HUES6 (cell line): Measurements from ENCODE around the gene TPBGL.

ENCODE experiments used
- H3K27ac ChIP-seq: 2 replicates; pipeline ENCODE4 v1.7.0; 2013; ENCODE audit warnings: low read depth, mild to moderate bottlenecking, low read length, inconsistent platforms
- H3K27me3 ChIP-seq: 2 replicates; pipeline ENCODE4 v1.6.1; 2013; ENCODE audit warnings: low read length; ENCODE audit not compliant: control insufficient read depth, insufficient read depth
- H3K36me3 ChIP-seq: 2 replicates; pipeline ENCODE4 v1.6.1; 2013; ENCODE audit warnings: low read length; ENCODE audit not compliant: control insufficient read depth, insufficient read depth
- H3K4me1 ChIP-seq: 2 replicates; pipeline ENCODE4 v1.6.1; 2013; ENCODE audit warnings: low read length; ENCODE audit not compliant: control insufficient read depth, insufficient read depth
- H3K4me3 ChIP-seq: 2 replicates; pipeline ENCODE4 v1.5.1; 2013; ENCODE audit warnings: low read depth, low read length
- H3K9ac ChIP-seq: one replicate; pipeline ENCODE4 v1.6.1; 2013; ENCODE audit warnings: mild to moderate bottlenecking, low read length
- H3K9me3 ChIP-seq: 2 replicates; pipeline ENCODE4 v1.6.1; 2013; ENCODE audit warnings: low read depth, low read length; ENCODE audit not compliant: control insufficient read depth, insufficient read depth

Gene TPBGL

GRCh38 chr11:75214411-75214821 lies 26.2 kb upstream of the TPBGL start:
- Histone ChIP-seq H3K4me3 (no peak overlapping the region), H3K27me3 (peaks cover 46% of the 10 kb centered on the region; the same call in 1 of the 2 replicates), H3K4me1 (no peaks in the 10 kb centered on the region), H3K9me3 (no peaks in the 10 kb centered on the region), H3K36me3 (no peaks in the 10 kb centered on the region), H3K9ac (no peak overlapping the region), H3K27ac (no peak overlapping the region)

- H3K9me3 ChIP-seq: no peaks in the 10 kb centered on the region
- no peak overlapping the region for H3K9ac ChIP-seq
- no peak overlapping the region for H3K4me3 ChIP-seq
- no peaks in the 10 kb centered on the region for H3K36me3 ChIP-seq
- H3K27ac ChIP-seq: no peak overlapping the region
- no peaks in the 10 kb centered on the region for H3K4me1 ChIP-seq
- H3K27me3 ChIP-seq: peaks cover 46% of the 10 kb centered on the region; the same call in 1 of the 2 replicates
Observed at GRCh38 chr11:75214843-75215242, 25.7 kb upstream of the TPBGL start.

- Histone ChIP-seq H3K27me3 (peaks cover 48% of the 10 kb centered on the region; the same call in 1 of the 2 replicates), H3K4me1 (peaks cover 3% of the 10 kb centered on the region; the same call in 1 of the 2 replicates), H3K27ac (no peak overlapping the region), H3K9ac (no peak overlapping the region), H3K4me3 (no peak overlapping the region), H3K36me3 (no peaks in the 10 kb centered on the region), H3K9me3 (no peaks in the 10 kb centered on the region)
Observed at GRCh38 chr11:75219869-75220268, 20.7 kb upstream of the TPBGL start.

- H3K9ac ChIP-seq: no peak overlapping the region
- H3K27ac ChIP-seq: no peak overlapping the region
- peaks cover 9% of the 10 kb centered on the region; the same call in 1 of the 2 replicates for H3K27me3 ChIP-seq
- H3K4me1 ChIP-seq: peaks cover 3% of the 10 kb centered on the region; the same call in 1 of the 2 replicates
- H3K36me3 ChIP-seq: no peaks in the 10 kb centered on the region
- no peaks in the 10 kb centered on the region for H3K9me3 ChIP-seq
- H3K4me3 ChIP-seq: no peak overlapping the region
Observed at GRCh38 chr11:75223954-75224643, 16.5 kb upstream of the TPBGL start.

- H3K4me3 ChIP-seq: no peak overlapping the region
- H3K9ac ChIP-seq: no peak overlapping the region
- no peak overlapping the region for H3K27ac ChIP-seq
- H3K4me1 ChIP-seq: peaks cover 3% of the 10 kb centered on the region; the same call in 1 of the 2 replicates
- H3K27me3 ChIP-seq: peaks cover 15% of the 10 kb centered on the region; the same call in 1 of the 2 replicates
- H3K36me3 ChIP-seq: no peaks in the 10 kb centered on the region
- no peaks in the 10 kb centered on the region for H3K9me3 ChIP-seq
Observed at GRCh38 chr11:75225794-75226193, 14.8 kb upstream of the TPBGL start.

GRCh38 chr11:75229466-75229865 lies 11.1 kb upstream of the TPBGL start:
- no peak overlapping the region for H3K9ac ChIP-seq
- no peaks in the 10 kb centered on the region for H3K4me1 ChIP-seq

GRCh38 chr11:75230621-75231020 lies 10.0 kb upstream of the TPBGL start:
- Histone ChIP-seq H3K27me3 (peaks cover 22% of the 10 kb centered on the region; the same call in 1 of the 2 replicates), H3K27ac (no peak overlapping the region), H3K9me3 (no peaks in the 10 kb centered on the region), H3K4me3 (no peak overlapping the region), H3K9ac (no peak overlapping the region), H3K4me1 (no peaks in the 10 kb centered on the region), H3K36me3 (no peaks in the 10 kb centered on the region)

More at GRCh38 chr11:75229466-75229865, 11.1 kb upstream of the TPBGL start:
- H3K9me3 ChIP-seq: no peaks in the 10 kb centered on the region
- no peaks in the 10 kb centered on the region for H3K36me3 ChIP-seq
- peaks cover 20% of the 10 kb centered on the region; the same call in 1 of the 2 replicates for H3K27me3 ChIP-seq
- H3K27ac ChIP-seq: no peak overlapping the region
- no peak overlapping the region for H3K4me3 ChIP-seq

- H3K4me3 ChIP-seq: no peak overlapping the region
Observed at GRCh38 chr11:75233754-75234172, 6.8 kb upstream of the TPBGL start.

GRCh38 chr11:75236062-75236461 lies 4.5 kb upstream of the TPBGL start:
- H3K36me3 ChIP-seq: no peaks in the 10 kb centered on the region; the same call in 1 of the 2 replicates
- H3K27me3 ChIP-seq: peaks cover 50% of the 10 kb centered on the region
- H3K27ac ChIP-seq: no peak overlapping the region
- H3K4me1 ChIP-seq: peaks cover 12% of the 10 kb centered on the region
- H3K9ac ChIP-seq: no peak overlapping the region
- H3K4me3 ChIP-seq: no peak overlapping the region
- H3K9me3 ChIP-seq: no peaks in the 10 kb centered on the region

More at GRCh38 chr11:75233754-75234172, 6.8 kb upstream of the TPBGL start:
- Histone ChIP-seq H3K27ac (no peak overlapping the region), H3K4me1 (no peaks in the 10 kb centered on the region), H3K9ac (no peak overlapping the region), H3K27me3 (peaks cover 43% of the 10 kb centered on the region), H3K9me3 (no peaks in the 10 kb centered on the region), H3K36me3 (no peaks in the 10 kb centered on the region)

- H3K27me3 ChIP-seq: peaks cover 59% of the 10 kb centered on the region
- no peaks in the 10 kb centered on the region; the same call in 1 of the 2 replicates for H3K36me3 ChIP-seq
- H3K9me3 ChIP-seq: no peaks in the 10 kb centered on the region
- no peak overlapping the region for H3K4me3 ChIP-seq
- no peak overlapping the region for H3K9ac ChIP-seq
- peaks cover 12% of the 10 kb centered on the region for H3K4me1 ChIP-seq
- H3K27ac ChIP-seq: no peak overlapping the region
Observed at GRCh38 chr11:75237050-75237449, 3.5 kb upstream of the TPBGL start.

- Histone ChIP-seq H3K9me3 (no peaks in the 10 kb centered on the region), H3K27me3 (peaks cover 73% of the 10 kb centered on the region), H3K27ac (no peak overlapping the region), H3K4me3 (no peak overlapping the region), H3K9ac (no peak overlapping the region), H3K36me3 (no peaks in the 10 kb centered on the region; the same call in 1 of the 2 replicates), H3K4me1 (peaks cover 12% of the 10 kb centered on the region)
Observed at GRCh38 chr11:75238595-75239440, 1.8 kb upstream of the TPBGL start.
